ENCODE measurements around the gene CELSR1. TPM values are rescaled to one million over a fixed set of nuclear protein-coding genes. Genes with fewer than 3 reads are reported as not detected.

CELSR1 gene
- total RNA-seq, 1 donor from 2014 or later, result 43.1 TPM

- no peak for DNase-seq (ENCODE audit: low read depth in 2 of 2)
Observed at GRCh38 chr22:46366801-46367706, 170.4 kb downstream of the CELSR1 start.

DNA sequence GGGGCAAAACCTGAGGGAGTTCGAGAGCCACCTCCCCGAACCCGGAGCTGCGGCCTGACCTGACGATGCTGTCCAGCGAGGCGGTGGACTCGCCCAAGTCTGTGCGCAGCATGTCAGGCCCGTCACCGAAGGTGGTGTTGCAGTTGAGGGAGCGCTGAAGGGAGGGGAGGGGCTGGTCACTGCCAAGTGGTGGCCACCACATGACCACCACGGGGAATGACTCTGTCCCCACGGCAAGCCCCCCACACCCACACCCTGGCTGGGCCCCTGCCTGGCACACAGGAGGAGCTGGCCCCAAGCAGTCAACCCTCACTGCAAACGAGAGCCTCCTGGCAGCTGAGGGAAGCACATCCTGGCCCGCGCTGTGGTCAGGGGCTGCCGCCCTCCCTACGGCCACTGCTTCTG is 171.1 kb downstream of the CELSR1 start:
- no peak for DNase-seq (ENCODE audit: low read depth in 2 of 2)

DNA sequence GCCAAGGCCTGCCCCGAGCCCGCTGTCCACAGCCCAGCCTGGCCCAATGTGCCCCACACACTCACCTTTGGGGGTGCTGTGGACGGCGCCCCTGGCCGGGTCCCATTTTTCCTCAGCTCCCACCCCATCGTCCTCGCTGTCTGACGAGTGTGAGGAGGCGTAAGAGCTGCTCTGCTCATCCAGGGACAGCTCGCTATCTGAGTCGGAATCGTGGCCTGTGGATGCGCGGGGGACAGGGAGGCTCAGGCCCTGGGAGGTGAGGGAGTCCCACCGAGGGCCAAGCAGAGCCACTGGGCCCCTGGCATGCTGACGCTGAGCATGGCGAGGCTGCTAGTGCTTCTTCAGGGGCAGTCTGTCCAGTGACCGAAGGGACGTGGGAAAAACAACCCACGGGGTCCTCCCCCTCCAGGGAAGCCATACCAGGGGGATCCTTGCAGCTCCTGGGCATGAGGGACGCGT is 172.2 kb downstream of the CELSR1 start:
- no peak for DNase-seq (ENCODE audit: low read depth in 2 of 2)

DNA sequence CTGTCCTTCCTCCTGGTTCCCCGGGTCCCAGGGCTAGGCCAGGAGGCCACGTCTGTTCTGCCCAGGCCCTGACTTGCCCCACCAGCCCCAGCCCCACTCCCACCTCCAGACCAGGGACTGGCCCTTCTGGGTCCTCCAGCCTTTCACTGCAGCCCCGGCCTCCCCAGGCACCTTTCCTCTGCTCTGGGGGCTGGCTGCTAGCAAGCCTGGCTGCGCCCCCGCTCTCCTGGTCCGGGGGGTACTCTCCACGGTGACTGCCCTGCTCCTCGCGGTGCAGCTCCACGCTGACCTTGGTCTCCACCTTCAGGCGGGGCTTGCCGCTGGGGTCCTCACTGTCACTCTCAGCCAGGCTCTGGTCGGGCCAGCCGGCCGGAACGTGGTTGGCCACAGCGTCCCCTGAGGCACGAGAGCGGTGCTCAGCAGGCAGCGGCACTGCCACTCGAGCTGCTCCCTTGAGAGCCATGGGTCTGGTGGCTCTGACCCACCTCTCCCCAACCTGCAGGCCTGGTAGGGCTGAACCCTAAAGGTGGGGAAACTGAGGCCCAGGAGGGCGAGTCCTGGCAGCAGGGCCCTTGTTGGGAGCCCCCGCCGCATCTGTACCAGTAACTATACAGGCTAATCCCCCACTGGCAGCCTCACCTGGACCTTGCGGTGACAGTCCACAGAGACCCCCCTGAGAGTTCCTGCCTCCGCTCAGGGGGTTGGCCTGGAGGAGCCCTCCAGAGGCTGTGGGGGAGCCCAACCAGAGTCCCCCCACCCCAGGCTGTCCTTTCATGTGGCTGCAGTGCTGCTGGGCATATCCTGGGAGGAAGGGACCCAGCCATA is 172.9 kb downstream of the CELSR1 start:
- DNase-seq (ENCODE audit: low read depth in 2 of 2), result no peak

DNA sequence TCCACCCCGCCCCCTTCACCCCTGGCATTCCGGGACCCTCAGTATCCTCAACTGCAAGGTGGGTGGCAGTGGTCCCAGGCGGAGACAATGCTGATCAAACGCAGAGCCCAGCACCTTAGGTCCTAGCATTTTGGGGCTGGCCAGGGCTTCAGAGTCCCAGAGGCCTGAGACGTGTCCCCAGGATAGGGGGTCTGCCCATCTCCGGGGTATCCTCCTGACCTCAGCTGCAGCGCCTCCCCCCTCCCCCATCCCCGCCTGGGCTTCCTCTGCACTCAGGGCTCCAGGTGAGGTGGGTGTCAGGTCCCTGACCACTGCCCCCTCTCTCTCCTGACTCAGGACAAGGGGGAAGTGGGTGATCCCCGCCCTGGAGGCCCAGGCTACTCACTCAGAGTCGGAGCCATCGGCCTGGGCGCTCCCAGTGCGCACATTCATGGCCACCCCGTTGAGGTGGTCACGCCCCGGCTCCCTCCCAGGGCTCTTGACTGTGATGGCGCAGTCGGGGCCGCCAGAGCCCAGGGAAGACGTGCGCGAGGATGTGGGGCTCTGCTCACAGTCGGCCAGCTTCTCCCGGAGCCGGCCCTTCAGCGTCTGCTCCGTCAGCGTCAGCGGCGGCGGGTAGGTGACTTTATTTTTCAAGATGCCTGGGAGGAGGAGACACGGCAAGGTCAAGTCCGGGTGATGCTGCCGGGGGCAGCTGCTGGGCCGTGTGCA is 173.7 kb downstream of the CELSR1 start:
- no peak for DNase-seq (ENCODE audit: low read depth in 2 of 2)

- no peak for DNase-seq (ENCODE audit: low read depth in 2 of 2)
Observed at GRCh38 chr22:46362934-46363515, 174.4 kb downstream of the CELSR1 start.

DNA sequence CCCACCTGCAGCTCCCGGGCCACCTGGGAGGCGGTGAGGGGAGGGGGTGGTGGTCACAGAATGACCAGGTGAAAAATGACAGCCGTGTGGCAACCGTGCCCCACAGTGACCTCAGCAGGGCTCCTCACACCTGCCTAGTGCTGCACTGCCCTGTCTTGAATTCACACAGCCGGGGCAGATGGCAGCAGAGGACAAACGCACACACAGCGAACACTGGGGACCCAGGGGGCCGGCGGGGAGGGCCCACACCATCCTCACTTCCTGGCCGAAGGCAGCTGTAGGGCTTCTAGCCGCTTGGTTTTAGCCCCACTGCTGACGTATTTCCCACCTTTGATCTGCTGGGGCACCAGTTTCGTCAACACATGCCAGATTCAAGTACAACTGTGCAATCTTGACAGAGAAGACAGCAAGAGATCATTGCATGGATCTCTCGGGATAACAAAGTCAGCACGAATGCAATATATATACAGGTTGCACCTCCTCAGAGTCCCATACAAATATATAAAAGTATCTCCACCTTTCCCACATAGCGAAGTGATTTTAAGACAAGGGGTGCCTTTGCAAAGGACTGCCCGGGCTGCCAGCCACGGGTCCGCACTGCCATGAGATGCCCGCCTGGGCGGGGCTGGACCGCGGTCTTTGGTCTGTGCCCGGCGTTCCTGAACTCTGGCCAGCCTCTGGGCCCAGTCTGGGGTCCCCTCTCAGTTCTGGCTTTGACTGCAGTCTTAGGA is 175.1 kb downstream of the CELSR1 start:
- no peak for DNase-seq (ENCODE audit: low read depth in 2 of 2)

GRCh38 chr22:46361826-46362202 is 175.6 kb downstream of the CELSR1 start:
- DNase-seq (ENCODE audit: low read depth in 2 of 2), result no peak

- no peak for DNase-seq (ENCODE audit: low read depth in 2 of 2)
Observed at GRCh38 chr22:46360891-46361290, 176.5 kb downstream of the CELSR1 start.

DNA sequence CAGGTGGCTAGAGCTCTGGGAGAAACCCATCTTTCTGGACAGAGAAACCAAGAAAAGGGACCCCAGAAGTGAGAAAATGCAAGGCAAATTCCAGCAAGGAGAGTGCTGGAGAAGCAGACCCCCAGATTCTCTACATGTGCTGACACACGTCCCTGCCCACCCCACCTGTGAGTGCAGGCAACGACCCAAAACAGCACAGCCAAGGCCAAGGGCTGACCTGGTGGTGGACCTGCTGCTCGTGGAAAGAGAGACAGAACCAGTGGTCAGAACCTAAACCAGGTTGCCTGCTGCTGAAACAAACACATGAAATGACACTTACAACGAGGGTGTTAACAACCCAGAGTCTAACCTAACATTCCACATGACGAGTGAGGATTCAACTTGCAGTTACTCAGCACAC is 177.3 kb downstream of the CELSR1 start:
- DNase-seq (ENCODE audit: low read depth in 2 of 2), result no peak

DNA sequence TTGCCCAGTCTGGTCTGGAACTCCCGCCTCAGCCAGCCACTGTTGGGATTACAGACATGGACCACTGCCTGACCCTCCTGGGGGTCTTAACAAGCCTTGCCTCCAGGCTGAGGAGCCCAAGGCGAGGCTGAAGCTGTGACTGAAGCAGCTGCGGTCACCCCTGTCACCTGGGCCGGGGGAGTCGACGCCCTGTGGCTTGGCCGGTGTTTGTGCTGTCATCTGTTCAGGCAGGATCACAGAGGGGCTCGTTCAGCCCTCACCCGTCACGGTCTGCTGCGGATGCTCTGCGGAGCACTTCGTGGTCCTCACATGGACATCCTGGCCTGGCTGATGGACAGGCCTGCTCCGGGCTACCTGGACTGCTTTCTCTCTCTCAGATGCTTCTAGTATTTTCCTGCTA is 178.1 kb downstream of the CELSR1 start:
- DNase-seq (ENCODE audit: low read depth in 2 of 2), result no peak

- DNase-seq (ENCODE audit: low read depth in 2 of 2), result no peak
Observed at GRCh38 chr22:46358766-46359165, 178.7 kb downstream of the CELSR1 start.

GRCh38 chr22:46357711-46358520 is 179.5 kb downstream of the CELSR1 start:
- no peak for DNase-seq (ENCODE audit: low read depth in 2 of 2)

GRCh38 chr22:46356496-46357480 is 180.6 kb downstream of the CELSR1 start:
- DNase-seq (ENCODE audit: low read depth in 2 of 2), result no peak

DNA sequence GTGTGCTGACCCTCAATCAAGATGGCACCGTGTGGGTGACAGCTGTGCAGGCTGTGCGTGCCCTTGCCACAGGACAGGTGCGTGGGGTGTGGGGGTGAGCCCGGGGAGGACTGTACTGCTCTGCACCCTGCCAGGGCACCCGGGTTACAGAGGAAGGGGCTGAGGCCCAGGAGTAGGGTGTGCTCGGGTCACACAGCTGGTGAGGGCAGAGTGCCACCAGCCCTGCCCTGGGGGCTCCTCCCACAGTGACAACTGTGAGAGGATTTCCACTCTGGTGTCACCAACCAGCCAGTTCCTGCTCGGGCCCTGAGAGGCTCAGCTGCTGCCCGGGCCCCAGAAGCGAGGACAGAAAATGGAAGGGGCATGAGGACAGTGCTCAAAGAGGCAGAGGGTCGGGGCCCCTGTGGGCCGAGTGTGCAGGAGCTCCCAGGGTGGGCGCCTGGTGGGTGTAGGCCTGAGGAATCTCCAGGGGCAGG is 181.4 kb downstream of the CELSR1 start:
- no peak for DNase-seq (ENCODE audit: low read depth in 2 of 2)

- DNase-seq (ENCODE audit: low read depth in 2 of 2), result peak; percentile 59 to 80
Observed at GRCh38 chr22:46355369-46355995, 181.9 kb downstream of the CELSR1 start.

- no peak for DNase-seq (ENCODE audit: low read depth in 2 of 2)
Observed at GRCh38 chr22:46354993-46355305, 182.5 kb downstream of the CELSR1 start.

Data from lung microvascular endothelial cell (primary cell).